CD1c-positive myeloid dendritic cell (primary cell): ENCODE data around the gene AHCYL2.
"Not testable (repeated sequence)": the region's sequence is repeated elsewhere in the genome, so short reads cannot be mapped to it uniquely, and the experiment has no call there.

Experiments used
- DNase-seq: peaks from one replicate; pipeline ENCODE4 v3.0.0-alpha.2; 2016; ENCODE audit errors: extremely low spot score

Gene AHCYL2

DNA sequence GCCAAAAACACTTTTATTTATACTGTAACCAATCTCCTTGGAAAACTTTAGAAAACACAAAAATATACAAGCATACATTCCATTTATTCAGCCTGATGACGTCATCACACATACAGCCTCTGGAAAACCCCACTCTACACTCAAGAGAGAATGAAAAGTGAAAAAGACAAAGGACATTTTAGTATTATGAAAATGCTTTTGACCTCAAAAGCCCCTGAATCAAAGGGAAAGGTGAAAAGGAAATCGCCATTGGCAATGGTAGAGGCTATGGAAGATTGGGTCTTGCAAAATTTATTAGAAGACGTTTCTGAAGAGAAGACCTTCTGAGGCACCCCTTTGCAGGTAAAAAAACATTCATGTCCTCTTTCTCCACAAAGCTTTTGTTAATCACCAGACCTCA lies 126.5 kb downstream of the AHCYL2 start:
- no peak for DNase-seq

- DNase-seq: not testable (repeated sequence)
Observed at GRCh38 chr7:129353104-129353503, 128.3 kb downstream of the AHCYL2 start.

- DNase-seq: no peak
Observed at GRCh38 chr7:129354428-129355157, 129.8 kb downstream of the AHCYL2 start.

GRCh38 chr7:129356176-129356575 lies 131.3 kb downstream of the AHCYL2 start:
- DNase-seq: no peak

GRCh38 chr7:129359176-129359575 lies 134.3 kb downstream of the AHCYL2 start:
- no peak for DNase-seq

GRCh38 chr7:129359638-129360037 lies 134.8 kb downstream of the AHCYL2 start:
- no peak for DNase-seq

DNA sequence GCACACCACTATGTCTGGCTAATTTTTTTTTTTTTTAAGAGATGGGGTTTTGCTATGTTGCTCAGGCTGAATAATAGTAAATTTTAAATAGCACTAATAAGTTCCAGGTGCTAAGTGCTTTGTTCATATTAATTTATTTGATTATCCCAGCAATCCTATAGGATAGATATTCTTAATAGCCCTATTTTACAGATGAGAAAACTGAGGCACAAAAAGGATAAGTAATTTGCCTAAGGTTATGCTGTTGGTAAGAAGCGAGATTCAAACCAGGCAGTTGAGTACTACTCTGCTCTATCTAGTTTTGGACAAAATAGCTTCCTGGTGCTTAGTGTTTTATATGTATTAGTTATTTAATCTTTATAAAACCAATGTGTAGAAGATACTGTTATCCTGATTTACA lies 136.9 kb downstream of the AHCYL2 start:
- no peak for DNase-seq

GRCh38 chr7:129362496-129362895 lies 137.7 kb downstream of the AHCYL2 start:
- DNase-seq: no peak

DNA sequence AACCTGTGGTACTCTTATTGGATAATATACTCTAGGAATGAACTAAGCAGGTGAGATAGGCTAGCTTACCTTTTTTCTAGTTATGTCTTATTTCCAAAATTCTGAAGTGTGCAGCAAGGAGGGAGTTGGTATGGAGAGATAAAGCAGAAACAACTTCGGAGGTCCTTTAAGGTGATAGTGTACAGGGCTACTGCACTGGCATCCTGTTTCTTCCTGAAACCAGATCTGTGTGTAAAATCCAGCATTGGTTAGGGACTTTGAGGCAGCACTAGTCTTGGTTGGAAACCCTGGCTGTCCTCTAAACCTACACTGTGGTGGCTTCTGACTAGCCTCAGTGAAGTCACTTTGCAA lies 142.5 kb downstream of the AHCYL2 start:
- no peak for DNase-seq

DNA sequence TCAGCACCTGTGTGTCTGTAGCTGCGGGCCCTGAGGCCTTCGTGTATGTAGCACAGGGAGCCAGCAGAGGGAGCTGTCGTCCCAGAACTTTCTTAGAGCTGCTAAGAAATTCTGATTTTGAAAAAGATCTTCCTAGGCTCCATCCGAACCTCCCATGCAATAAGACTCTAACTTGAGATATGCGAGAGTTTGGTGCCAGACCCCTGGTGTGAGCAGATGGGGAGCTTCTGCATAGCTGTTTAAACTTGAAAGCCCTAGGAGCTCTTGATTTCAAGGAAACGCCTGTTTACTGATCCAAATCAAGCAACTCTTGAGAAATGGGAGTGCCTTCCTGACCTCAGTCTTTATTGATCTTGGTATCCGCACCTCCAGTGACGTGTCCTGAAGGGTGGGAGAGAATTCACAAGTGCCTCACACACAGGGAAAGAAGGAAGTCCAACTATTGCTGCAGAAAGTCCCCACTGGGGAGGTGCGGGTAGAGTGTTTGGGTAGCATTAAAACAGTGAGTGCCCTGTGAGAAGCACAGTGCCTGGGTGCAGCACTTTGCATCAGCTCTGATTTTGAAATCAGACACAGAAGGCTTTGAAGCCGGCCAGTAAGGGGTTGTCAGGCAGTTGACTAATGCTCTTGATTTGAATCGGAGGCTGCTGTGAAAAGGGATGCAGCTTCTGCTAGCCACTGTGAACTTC lies 143.0 kb downstream of the AHCYL2 start:
- peak; percentile 73 for DNase-seq

DNA sequence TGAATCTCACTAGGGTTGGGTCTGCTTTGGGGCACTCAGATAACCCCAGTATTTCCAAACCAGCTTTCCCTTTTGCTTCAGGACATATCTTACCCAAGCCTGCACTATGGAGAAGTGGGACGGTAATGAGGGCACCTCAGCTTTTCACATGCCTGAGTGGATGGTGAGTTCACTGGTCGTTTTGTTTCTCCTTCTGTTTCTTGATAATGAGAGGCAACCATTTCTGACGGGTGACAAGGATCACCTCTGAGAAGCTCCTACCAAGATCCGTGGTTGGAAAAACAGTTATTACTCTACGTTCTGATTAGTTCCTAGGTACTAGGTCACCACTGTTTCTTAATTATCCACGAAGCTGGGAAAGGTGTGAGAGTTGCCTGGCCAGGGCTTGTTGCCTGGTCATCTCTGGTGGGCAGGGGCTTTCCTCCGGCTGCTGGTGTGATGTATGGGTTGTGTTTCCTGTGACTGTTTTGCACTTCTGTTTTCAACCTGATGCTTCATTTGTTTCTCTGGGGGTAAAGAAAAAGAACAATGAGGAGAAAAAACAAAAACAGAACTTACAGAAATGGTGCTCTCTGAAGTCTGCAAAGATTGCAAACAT lies 143.7 kb downstream of the AHCYL2 start:
- no peak for DNase-seq

GRCh38 chr7:129369447-129369846 lies 144.6 kb downstream of the AHCYL2 start:
- not testable (repeated sequence) for DNase-seq

DNA sequence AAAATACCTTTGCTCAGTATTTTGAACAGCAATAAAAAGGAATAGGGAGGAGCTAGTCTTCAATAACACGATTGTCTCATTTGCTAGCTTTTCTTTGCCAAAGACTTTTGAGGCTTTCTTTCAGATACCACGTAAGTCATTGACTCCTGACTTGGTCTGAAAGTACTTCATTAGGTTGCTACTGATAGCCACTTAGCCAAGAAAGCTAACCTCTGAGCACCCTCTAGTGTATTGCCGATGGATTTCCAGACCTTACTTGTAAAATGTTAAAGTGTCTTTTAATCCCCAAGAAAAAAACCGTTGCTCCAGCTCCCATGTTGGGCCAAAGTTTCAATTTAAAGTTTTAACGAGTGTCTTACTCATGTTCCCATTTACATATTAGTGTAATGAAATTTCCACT lies 146.0 kb downstream of the AHCYL2 start:
- no peak for DNase-seq

- peak; percentile 9 for DNase-seq
Observed at GRCh38 chr7:129371487-129371886, 146.7 kb downstream of the AHCYL2 start.

GRCh38 chr7:129373651-129374428 lies 149.0 kb downstream of the AHCYL2 start:
- DNase-seq: no peak

- no peak for DNase-seq
Observed at GRCh38 chr7:129375141-129375938, 150.5 kb downstream of the AHCYL2 start.

- DNase-seq: peak; percentile 34
Observed at GRCh38 chr7:129376076-129376777, 151.4 kb downstream of the AHCYL2 start.

- DNase-seq: peak; percentile 12
Observed at GRCh38 chr7:129376778-129377700, 152.2 kb downstream of the AHCYL2 start.

DNA sequence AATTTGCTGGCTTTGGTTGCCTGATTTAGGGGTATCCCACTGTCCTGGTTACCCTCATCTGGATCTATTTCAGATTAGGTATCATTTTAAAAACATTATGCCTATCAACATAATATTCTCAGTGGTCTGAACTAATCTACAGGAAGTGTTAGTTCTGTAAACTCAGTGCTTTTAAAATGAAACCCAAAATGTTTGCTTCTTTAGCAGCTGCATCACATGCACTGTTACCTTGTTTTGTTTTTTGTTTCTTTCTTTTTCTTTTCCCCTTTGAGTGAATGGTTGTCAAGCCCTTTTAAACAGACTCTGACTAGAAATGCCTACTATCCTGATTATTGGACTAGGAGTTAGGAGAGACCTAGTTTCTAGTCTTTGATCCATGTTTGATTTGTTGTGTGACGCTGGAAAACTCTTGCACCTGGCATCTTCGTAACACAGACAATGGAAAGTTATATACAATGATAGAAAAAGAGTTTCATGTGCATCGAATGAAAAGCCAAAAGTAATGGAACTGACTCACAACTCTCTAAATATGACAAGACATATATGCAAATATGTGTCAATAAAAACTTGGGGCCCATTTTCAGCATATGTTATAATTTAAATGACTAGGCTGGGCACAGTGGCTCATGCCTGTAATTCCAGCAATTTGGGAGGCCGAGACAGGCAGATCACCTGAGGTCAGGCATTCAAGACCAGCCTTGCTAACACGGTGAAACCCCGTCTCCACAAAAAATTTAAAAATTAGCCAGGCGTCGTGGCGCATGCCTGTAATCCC lies 157.1 kb downstream of the AHCYL2 start:
- DNase-seq: no peak
